A549 (cell line): Measurements from ENCODE around the gene SLC35D3.

Experiments used
- MAFK ChIP-seq: fragments of 450-650 bp; IDR thresholded peaks from 2 replicates; pipeline ENCODE4 v1.6.1; 2014; ENCODE audit not compliant: partially characterized antibody
- POLR2A ChIP-seq: IDR thresholded peaks from 2 replicates; pipeline ENCODE4 v1.6.1; 2012; ENCODE audit warnings: mild to moderate bottlenecking, low read length
- SMC3 ChIP-seq: fragments of >200 bp; sonication (Bioruptor Twin); formaldehyde crosslinking; IDR thresholded peaks from 3 replicates; pipeline ENCODE4 v1.6.1; 2018; ENCODE audit warnings: inconsistent platforms
- TF ChIP-seq, protein P1 (sequence below): fragments of >200 bp; sonication (Bioruptor Twin); formaldehyde crosslinking; IDR thresholded peaks from 3 replicates; pipeline ENCODE4 v1.5.1; 2016
- TF ChIP-seq, protein P2 (sequence below): fragments of 200-600 bp; sonication (generic); IDR thresholded peaks from 2 replicates; pipeline ENCODE4 v1.6.1; 2016; ENCODE audit warnings: antibody characterized with exemption, mild to moderate bottlenecking, moderate library complexity

DNA sequence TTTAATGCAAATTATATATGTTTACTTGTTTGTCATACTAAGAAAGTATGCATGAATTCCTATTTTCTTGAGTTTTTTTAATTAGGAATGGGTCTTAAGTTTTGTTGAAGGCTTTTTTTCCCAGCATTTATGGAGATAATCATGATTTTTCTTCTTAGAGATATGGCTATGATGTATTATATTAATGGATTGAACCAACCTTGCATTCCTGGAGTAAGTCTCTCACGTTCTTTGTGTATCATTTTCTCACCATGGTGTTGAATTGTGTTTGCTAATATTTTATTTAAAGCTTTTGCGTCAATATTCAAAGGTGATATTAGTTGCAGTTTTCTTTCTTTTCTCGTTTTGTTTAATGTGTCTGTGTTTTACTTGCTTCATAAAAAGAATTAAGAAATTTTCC is 48.4 kb upstream of the SLC35D3 start:
- TF ChIP-seq, protein P1, sequence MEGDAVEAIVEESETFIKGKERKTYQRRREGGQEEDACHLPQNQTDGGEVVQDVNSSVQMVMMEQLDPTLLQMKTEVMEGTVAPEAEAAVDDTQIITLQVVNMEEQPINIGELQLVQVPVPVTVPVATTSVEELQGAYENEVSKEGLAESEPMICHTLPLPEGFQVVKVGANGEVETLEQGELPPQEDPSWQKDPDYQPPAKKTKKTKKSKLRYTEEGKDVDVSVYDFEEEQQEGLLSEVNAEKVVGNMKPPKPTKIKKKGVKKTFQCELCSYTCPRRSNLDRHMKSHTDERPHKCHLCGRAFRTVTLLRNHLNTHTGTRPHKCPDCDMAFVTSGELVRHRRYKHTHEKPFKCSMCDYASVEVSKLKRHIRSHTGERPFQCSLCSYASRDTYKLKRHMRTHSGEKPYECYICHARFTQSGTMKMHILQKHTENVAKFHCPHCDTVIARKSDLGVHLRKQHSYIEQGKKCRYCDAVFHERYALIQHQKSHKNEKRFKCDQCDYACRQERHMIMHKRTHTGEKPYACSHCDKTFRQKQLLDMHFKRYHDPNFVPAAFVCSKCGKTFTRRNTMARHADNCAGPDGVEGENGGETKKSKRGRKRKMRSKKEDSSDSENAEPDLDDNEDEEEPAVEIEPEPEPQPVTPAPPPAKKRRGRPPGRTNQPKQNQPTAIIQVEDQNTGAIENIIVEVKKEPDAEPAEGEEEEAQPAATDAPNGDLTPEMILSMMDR: no peak
- TF ChIP-seq POLR2A: no peak
- no peak for TF ChIP-seq SMC3
- TF ChIP-seq, protein P2, sequence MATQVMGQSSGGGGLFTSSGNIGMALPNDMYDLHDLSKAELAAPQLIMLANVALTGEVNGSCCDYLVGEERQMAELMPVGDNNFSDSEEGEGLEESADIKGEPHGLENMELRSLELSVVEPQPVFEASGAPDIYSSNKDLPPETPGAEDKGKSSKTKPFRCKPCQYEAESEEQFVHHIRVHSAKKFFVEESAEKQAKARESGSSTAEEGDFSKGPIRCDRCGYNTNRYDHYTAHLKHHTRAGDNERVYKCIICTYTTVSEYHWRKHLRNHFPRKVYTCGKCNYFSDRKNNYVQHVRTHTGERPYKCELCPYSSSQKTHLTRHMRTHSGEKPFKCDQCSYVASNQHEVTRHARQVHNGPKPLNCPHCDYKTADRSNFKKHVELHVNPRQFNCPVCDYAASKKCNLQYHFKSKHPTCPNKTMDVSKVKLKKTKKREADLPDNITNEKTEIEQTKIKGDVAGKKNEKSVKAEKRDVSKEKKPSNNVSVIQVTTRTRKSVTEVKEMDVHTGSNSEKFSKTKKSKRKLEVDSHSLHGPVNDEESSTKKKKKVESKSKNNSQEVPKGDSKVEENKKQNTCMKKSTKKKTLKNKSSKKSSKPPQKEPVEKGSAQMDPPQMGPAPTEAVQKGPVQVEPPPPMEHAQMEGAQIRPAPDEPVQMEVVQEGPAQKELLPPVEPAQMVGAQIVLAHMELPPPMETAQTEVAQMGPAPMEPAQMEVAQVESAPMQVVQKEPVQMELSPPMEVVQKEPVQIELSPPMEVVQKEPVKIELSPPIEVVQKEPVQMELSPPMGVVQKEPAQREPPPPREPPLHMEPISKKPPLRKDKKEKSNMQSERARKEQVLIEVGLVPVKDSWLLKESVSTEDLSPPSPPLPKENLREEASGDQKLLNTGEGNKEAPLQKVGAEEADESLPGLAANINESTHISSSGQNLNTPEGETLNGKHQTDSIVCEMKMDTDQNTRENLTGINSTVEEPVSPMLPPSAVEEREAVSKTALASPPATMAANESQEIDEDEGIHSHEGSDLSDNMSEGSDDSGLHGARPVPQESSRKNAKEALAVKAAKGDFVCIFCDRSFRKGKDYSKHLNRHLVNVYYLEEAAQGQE: no peak
- TF ChIP-seq MAFK: no peak
